Measurements from ENCODE around the gene SLC8A1. TPM values are rescaled to one million over a fixed set of nuclear protein-coding genes. Genes with fewer than 3 reads are reported as not detected.

Gene SLC8A1
- total RNA-seq, 1 donor from 2014 or later = 2.9 TPM

GRCh38 chr2:40105593-40105992, 346.3 kb downstream of the SLC8A1 start:
- H3K9me3 Mint-ChIP-seq = no peaks in the 10 kb centered on the region
- no peak overlapping the region for H3K4me3 Mint-ChIP-seq
- H3K4me1 Mint-ChIP-seq (ENCODE audit: low read depth) = no peaks in the 10 kb centered on the region
- H3K27ac Mint-ChIP-seq = no peak overlapping the region
- intact Hi-C loops (cut with micrococcal nuclease) = loop anchor here (10.0 kb wide), 1 partner anchor 171 kb away; no protein-coding TSS in a partner anchor
- H3K36me3 Mint-ChIP-seq (ENCODE audit: low read depth) = no peaks in the 10 kb centered on the region
- H3K27me3 Mint-ChIP-seq (ENCODE audit: insufficient read depth) = no peaks in the 10 kb centered on the region
- no peak for DNase-seq (ENCODE audit: low spot score)

DNA sequence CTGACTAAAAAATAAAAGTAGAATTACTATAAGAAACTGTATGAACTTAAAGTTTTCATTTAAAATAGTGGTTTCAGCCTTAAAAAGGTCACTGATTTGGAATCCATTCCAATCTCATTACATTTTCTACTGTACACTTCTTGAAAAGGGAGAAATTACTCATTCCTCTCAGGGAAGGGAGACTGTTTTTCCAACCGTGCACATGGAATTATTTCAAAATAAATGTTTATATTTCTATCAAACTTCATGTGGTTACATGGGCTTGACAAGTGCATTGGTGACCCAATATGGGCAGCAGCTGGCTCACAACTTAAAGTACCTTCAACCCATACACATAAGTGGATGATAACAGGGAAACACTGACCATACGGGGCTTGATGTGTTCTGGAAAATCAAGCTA, 348.3 kb downstream of the SLC8A1 start:
- H3K27ac Mint-ChIP-seq = no peak overlapping the region
- intact Hi-C loops (cut with micrococcal nuclease) = loop anchor here (10.0 kb wide), 1 partner anchor 169 kb away; no protein-coding TSS in a partner anchor
- no peak overlapping the region for H3K4me3 Mint-ChIP-seq
- no peaks in the 10 kb centered on the region for H3K4me1 Mint-ChIP-seq (ENCODE audit: low read depth)
- H3K36me3 Mint-ChIP-seq (ENCODE audit: low read depth) = no peaks in the 10 kb centered on the region
- H3K9me3 Mint-ChIP-seq = no peaks in the 10 kb centered on the region
- no peaks in the 10 kb centered on the region for H3K27me3 Mint-ChIP-seq (ENCODE audit: insufficient read depth)
- DNase-seq (ENCODE audit: low spot score) = no peak

DNA sequence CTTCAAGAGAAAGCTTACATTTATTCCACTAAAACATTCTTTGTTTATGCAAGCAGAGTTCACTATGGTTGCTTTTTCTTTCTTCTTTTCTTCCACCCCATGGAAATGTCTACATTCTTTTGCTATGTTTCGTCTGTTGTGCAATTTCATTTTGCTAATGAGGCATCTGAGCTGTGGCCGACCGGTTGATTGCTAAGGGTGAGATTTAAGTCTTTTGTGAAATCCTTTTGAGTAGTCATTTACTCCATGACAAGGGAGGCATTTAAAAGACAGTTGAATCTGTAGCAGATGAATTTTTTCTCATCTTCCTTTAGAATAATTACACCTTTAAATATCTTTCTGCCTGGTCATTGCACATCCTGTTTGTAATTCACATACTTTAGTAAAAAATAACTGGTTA, 348.7 kb downstream of the SLC8A1 start:
- Mint-ChIP-seq H3K27me3 (ENCODE audit: insufficient read depth) (no peaks in the 10 kb centered on the region), H3K27ac (no peak overlapping the region), H3K4me1 (ENCODE audit: low read depth) (no peaks in the 10 kb centered on the region), H3K36me3 (ENCODE audit: low read depth) (no peaks in the 10 kb centered on the region), H3K4me3 (no peak overlapping the region), H3K9me3 (no peaks in the 10 kb centered on the region)
- DNase-seq (ENCODE audit: low spot score) = no peak
- intact Hi-C loops (cut with micrococcal nuclease) = loop anchor here (10.0 kb wide), 1 partner anchor 168 kb away; no protein-coding TSS in a partner anchor

- intact Hi-C loops (cut with micrococcal nuclease) = loop anchor here (10.0 kb wide), 1 partner anchor 168 kb away; no protein-coding TSS in a partner anchor
- Mint-ChIP-seq H3K9me3 (no peaks in the 10 kb centered on the region), H3K27ac (no peak overlapping the region), H3K27me3 (ENCODE audit: insufficient read depth) (no peaks in the 10 kb centered on the region), H3K4me1 (ENCODE audit: low read depth) (no peaks in the 10 kb centered on the region), H3K36me3 (ENCODE audit: low read depth) (no peaks in the 10 kb centered on the region), H3K4me3 (no peak overlapping the region)
- DNase-seq (ENCODE audit: low spot score) = no peak
Observed at GRCh38 chr2:40102447-40102846, 349.4 kb downstream of the SLC8A1 start.

DNA sequence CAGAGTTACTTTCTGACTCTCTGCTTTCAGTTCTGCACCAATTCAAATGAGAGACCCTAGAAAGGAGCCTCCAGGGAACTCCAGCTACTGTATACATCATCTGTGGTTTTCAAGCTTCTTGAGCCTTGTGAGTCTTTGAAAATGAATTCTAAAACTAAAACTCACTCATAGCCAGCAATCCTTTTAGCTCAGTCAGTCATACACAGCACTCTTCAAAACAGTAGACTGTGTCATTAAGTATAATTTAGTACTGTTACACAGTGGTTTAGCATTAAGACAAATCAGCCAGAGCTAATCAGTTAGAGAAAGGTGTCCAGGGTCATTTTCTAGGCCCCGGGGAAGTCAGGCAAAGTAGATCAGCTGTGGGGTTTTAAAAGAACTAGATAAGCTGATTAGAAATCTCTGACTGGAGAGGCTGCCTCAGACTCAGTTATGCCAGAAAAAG, 350.7 kb downstream of the SLC8A1 start:
- no peak for DNase-seq (ENCODE audit: low spot score)
- Mint-ChIP-seq H3K27me3 (ENCODE audit: insufficient read depth) (no peaks in the 10 kb centered on the region), H3K4me1 (ENCODE audit: low read depth) (no peaks in the 10 kb centered on the region), H3K4me3 (no peak overlapping the region), H3K27ac (no peak overlapping the region), H3K36me3 (ENCODE audit: low read depth) (no peaks in the 10 kb centered on the region), H3K9me3 (no peaks in the 10 kb centered on the region)
- intact Hi-C loops (cut with micrococcal nuclease) = loop anchor here (10.0 kb wide), 1 partner anchor 166 kb away; no protein-coding TSS in a partner anchor

DNA sequence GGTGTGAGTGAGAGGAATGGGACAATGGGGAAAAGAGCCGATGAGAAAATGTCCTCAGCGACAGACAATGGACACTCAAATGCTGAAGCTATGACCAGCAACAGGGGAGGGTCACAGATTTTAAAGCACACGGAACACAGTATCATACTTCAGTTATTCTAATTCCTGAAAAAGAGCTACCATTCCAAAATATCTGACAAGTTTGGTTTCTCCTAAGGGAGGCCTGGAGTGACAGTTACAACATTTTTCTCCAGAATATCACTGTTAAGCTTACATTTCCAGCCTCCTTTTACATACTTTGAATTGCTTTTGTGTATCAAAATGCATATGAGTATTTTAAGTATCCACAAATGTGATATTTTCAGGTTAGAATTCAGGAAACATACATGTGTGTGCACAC, 351.2 kb downstream of the SLC8A1 start:
- Mint-ChIP-seq H3K9me3 (no peaks in the 10 kb centered on the region), H3K27ac (no peak overlapping the region), H3K27me3 (ENCODE audit: insufficient read depth) (no peaks in the 10 kb centered on the region), H3K36me3 (ENCODE audit: low read depth) (no peaks in the 10 kb centered on the region), H3K4me1 (ENCODE audit: low read depth) (no peaks in the 10 kb centered on the region), H3K4me3 (no peak overlapping the region)
- no peak for DNase-seq (ENCODE audit: low spot score)
- intact Hi-C loops (cut with micrococcal nuclease) = loop anchor here (10.0 kb wide), 1 partner anchor 166 kb away; no protein-coding TSS in a partner anchor

GRCh38 chr2:40098786-40099470, 353.0 kb downstream of the SLC8A1 start:
- intact Hi-C loops (cut with micrococcal nuclease) = no loop called here
- H3K4me1 Mint-ChIP-seq (ENCODE audit: low read depth) = no peaks in the 10 kb centered on the region
- H3K9me3 Mint-ChIP-seq = no peaks in the 10 kb centered on the region
- DNase-seq (ENCODE audit: low spot score) = no peak
- H3K4me3 Mint-ChIP-seq = no peak overlapping the region
- H3K27ac Mint-ChIP-seq = no peak overlapping the region
- H3K36me3 Mint-ChIP-seq (ENCODE audit: low read depth) = no peaks in the 10 kb centered on the region
- no peaks in the 10 kb centered on the region for H3K27me3 Mint-ChIP-seq (ENCODE audit: insufficient read depth)

DNA sequence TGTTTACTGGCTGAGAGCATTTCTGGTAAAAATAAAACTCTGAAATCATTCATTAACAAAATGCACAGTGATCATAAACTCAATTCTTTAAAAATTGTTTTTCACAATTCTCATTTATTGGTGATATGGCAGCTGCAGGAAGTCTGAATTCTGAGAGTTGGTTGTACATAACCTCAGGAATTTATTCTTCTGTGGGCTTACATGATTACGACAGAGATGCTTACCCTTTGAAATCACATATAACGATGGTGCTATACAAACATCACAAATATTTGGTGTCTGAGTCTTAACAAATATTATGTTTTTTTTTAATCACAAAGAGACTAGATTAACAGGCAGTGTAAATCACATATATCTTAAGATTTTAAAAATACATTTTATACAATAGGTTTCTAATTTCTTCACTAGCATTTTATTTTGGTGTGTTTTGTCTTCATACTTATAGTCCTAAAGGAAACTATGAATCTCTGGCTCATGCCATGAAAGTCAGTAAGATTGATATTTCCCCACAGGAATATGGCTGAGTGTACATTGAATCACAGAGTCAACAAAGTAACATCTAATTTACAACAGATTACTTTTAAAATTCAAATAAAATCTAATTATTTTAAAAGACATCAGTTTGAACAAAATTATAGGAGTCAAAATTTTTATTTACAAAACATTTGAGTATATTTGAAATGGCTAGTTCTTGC, 354.1 kb downstream of the SLC8A1 start:
- H3K27ac Mint-ChIP-seq = no peak overlapping the region

DNA sequence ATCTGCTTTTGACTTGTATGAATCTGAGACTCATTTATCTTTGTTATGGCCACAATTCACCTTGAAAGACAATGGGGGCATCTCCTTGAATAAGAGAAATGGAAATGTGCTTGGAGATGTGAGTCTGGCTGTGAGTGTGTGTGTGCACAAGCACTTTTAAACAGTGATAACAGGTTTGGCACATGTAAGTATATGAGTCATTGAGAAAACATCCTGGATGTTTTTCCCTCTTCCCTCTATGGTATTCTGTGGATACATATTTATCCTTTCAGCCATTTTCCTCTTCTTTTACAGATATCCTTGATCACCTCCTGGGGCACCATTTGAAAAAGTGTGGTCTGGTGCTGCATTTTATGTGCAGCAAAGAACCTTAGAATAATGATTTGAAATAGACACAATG, 355.5 kb downstream of the SLC8A1 start:
- H3K4me3 Mint-ChIP-seq = no peak overlapping the region
- DNase-seq (ENCODE audit: low spot score) = no peak
- intact Hi-C loops (cut with micrococcal nuclease) = no loop called here
- no peak overlapping the region for H3K27ac Mint-ChIP-seq
- no peaks in the 10 kb centered on the region for H3K9me3 Mint-ChIP-seq
- no peaks in the 10 kb centered on the region for H3K27me3 Mint-ChIP-seq (ENCODE audit: insufficient read depth)
- no peaks in the 10 kb centered on the region for H3K4me1 Mint-ChIP-seq (ENCODE audit: low read depth)
- no peaks in the 10 kb centered on the region for H3K36me3 Mint-ChIP-seq (ENCODE audit: low read depth)

More for the DNA sequence above, 354.1 kb downstream of the SLC8A1 start:
- DNase-seq (ENCODE audit: low spot score) = no peak
- Mint-ChIP-seq H3K4me3 (no peak overlapping the region), H3K27me3 (ENCODE audit: insufficient read depth) (no peaks in the 10 kb centered on the region), H3K9me3 (no peaks in the 10 kb centered on the region), H3K4me1 (ENCODE audit: low read depth) (no peaks in the 10 kb centered on the region), H3K36me3 (ENCODE audit: low read depth) (no peaks in the 10 kb centered on the region)
- intact Hi-C loops (cut with micrococcal nuclease) = no loop called here

GRCh38 chr2:40095000-40095399, 356.9 kb downstream of the SLC8A1 start:
- no peak for DNase-seq (ENCODE audit: low spot score)
- no peaks in the 10 kb centered on the region for H3K36me3 Mint-ChIP-seq (ENCODE audit: low read depth)
- H3K4me3 Mint-ChIP-seq = no peak overlapping the region
- no peak overlapping the region for H3K27ac Mint-ChIP-seq
- H3K27me3 Mint-ChIP-seq (ENCODE audit: insufficient read depth) = no peaks in the 10 kb centered on the region
- intact Hi-C loops (cut with micrococcal nuclease) = no loop called here
- H3K9me3 Mint-ChIP-seq = no peaks in the 10 kb centered on the region
- H3K4me1 Mint-ChIP-seq (ENCODE audit: low read depth) = no peaks in the 10 kb centered on the region

DNA sequence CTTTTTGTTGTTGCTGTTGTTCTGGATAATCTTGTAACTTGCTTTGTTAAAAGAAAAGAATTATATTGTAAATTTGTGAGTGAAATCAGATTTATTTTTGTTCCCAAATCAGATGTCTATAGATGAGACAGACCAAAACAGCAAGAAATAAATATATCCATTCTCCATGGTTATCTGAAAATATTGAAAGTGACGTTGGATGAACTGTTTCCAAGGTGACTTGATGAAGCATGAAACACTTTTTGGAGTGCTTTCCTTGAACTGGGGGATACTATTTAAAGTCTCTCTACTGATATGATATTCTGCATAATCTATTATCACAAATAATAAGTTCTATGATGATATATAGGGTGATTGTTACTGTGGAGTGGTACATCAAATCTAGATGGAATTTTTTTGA, 357.4 kb downstream of the SLC8A1 start:
- Mint-ChIP-seq H3K27me3 (ENCODE audit: insufficient read depth) (no peaks in the 10 kb centered on the region), H3K4me1 (ENCODE audit: low read depth) (no peaks in the 10 kb centered on the region)
- intact Hi-C loops (cut with micrococcal nuclease) = no loop called here

DNA sequence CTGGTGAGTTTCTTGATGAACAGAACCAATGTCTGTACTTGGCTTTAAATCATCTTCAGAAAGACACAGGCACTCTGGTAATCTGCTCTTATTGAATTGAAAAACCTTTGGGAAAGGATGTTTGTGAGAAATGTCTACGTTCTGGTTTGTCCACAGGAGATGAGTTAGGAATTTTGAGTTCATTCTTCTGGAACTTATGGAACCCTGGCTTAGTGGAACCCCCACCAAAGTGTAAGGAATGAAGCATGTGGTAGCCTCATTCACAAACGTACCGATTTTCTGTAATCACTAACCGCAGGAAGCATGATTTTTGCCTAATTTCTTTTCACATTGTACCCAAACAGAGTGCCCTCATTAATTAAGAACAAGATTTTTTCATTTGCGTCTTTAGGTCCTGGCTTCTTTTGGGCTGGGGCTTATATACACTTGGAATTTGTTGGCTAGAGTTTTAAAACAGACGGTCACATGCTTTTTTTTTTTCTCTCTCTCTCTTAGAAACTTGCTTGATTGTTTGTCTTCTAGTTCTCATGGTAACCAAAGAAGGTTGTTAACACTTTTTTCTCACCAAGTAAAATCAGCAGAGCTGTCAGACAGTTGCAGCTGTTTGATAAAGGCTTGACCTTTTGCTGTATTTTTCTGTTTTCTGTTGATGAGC, 358.7 kb downstream of the SLC8A1 start:
- Mint-ChIP-seq H3K27ac (no peak overlapping the region), H3K4me3 (no peak overlapping the region), H3K36me3 (ENCODE audit: low read depth) (no peaks in the 10 kb centered on the region), H3K4me1 (ENCODE audit: low read depth) (no peaks in the 10 kb centered on the region), H3K9me3 (no peaks in the 10 kb centered on the region), H3K27me3 (ENCODE audit: insufficient read depth) (no peaks in the 10 kb centered on the region)
- intact Hi-C loops (cut with micrococcal nuclease) = no loop called here
- no peak for DNase-seq (ENCODE audit: low spot score)

More for the DNA sequence above, 357.4 kb downstream of the SLC8A1 start:
- Mint-ChIP-seq H3K27ac (no peak overlapping the region), H3K36me3 (ENCODE audit: low read depth) (no peaks in the 10 kb centered on the region), H3K4me3 (no peak overlapping the region), H3K9me3 (no peaks in the 10 kb centered on the region)
- DNase-seq (ENCODE audit: low spot score) = no peak

DNA sequence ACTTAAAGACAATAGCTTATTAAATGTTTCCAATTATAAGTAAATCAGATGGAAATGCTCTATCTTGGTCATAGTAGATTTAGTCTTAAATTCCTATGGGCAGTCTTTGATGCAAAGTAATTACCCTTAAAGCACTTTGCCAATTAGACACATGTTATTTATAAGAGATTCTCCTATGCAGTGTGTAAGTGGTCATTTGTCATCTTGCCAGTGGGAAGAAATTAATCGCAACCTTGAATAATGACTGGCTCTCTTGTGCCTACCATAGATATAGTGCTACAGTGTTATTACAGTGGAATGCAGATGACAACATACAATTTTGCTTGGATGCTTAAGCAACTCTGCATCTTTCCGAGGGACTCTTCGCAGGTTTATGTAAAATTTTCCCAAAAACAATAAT, 361.8 kb downstream of the SLC8A1 start:
- Mint-ChIP-seq H3K27ac (no peak overlapping the region), H3K9me3 (no peaks in the 10 kb centered on the region), H3K4me1 (ENCODE audit: low read depth) (no peaks in the 10 kb centered on the region), H3K4me3 (no peak overlapping the region), H3K27me3 (ENCODE audit: insufficient read depth) (no peaks in the 10 kb centered on the region), H3K36me3 (ENCODE audit: low read depth) (no peaks in the 10 kb centered on the region)
- intact Hi-C loops (cut with micrococcal nuclease) = no loop called here
- no peak for DNase-seq (ENCODE audit: low spot score)

All from activated T-helper 1 cell treated with anti-CD3 and anti-CD28 coated beads, Interleukin-12 subunit alpha, Interleukin-12 subunit beta, Interleukin-2, Interleukin-4 antibody, amounts not matched to agents 30 ng/mL and 10 ng/mL and 1 ng/mL, durations not matched to agents 14 hours and 24 hours and 36 hours (primary cell).